ENCODE measurements around the gene HS2ST1. TPM values are rescaled to one million over a fixed set of nuclear protein-coding genes. Genes with fewer than 3 reads are reported as not detected.

The HS2ST1 gene
- total and polyA plus RNA-seq, 2 donors (not counting 3 experiments of a cell fraction or from before 2014, with no cell fraction given) = 5.5 to 31.2 TPM

DNA sequence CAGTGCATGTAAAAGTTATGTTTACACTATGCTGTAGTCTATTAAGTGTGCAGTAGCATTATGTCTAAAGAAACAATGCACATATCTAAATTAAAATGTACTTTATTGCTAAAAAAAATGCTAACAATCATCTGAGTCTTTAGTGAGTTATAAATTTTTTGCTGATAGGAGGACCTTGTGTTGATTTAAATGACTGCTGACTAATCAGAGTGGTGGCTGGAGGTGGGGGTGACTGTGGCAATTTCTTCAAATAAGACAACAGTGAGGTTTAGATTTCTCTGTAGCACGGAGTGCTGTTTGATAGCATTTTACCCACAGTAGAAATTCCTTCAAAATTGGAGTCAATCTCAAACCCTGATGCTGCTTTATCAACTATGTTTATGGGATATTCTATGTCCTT lies 37.0 kb downstream of the HS2ST1 start:
- Histone ChIP-seq H3K27me3 (ENCODE audit: control insufficient read depth in 2 of 2, insufficient read depth in 2 of 2, low read length in 2 of 2) (no peaks in the 10 kb centered on the region), H3K4me2 (ENCODE audit: insufficient read depth, low read length) (no peak overlapping the region), H3K79me2 (ENCODE audit: control insufficient read depth, insufficient read depth, low read length) (peaks cover 2% of the 10 kb centered on the region), H3K4me1 (ENCODE audit: control insufficient read depth, extremely low read depth, insufficient read depth, low read length) (no peaks in the 10 kb centered on the region), H2AFZ (ENCODE audit: low read depth, low read length) (no peak overlapping the region), H4K20me1 (replicated peaks; ENCODE audit: control insufficient read depth, extremely low read depth, insufficient read depth, low read length) (peaks cover 2% of the 10 kb centered on the region), H3K9ac (replicated peaks; ENCODE audit: extremely low read depth, insufficient read depth, low read length) (no peak overlapping the region), H3K36me3 (ENCODE audit: control insufficient read depth in 2 of 2, extremely low read depth in 1 of 2, insufficient read depth in 2 of 2, low read length in 2 of 2) (no peaks in the 10 kb centered on the region), H3K9me3 (replicated peaks; ENCODE audit: control insufficient read depth, insufficient read depth, low read length) (no peaks in the 10 kb centered on the region), H3K9me1 (replicated peaks; ENCODE audit: control insufficient read depth, extremely low read depth, insufficient read depth, low read length) (no peaks in the 10 kb centered on the region), H3K4me3 (replicated peaks in 1 of 3; ENCODE audit: insufficient read depth in 1 of 3, low read depth in 1 of 3, low read length in 3 of 3) (no peak overlapping the region), H3K27ac (ENCODE audit: insufficient read depth, low read depth, low read length) (no peak overlapping the region)
- ChIA-PET POLR2A (no interaction called here), CTCF (no interaction called here)
- intact Hi-C loops (cut with micrococcal nuclease) (no loop called here), dilution Hi-C loops (cut with MboI; ENCODE audit: extremely low pct_ligation_motif_present, low sequenced_read_pairs) (no loop called here)
- BruUV-seq (replicated peaks) = no TSS peak
- FAIRE-seq (no peak), DNase-seq (ENCODE audit: low read depth, low spot score) (no peak)
- TF ChIP-seq MYC (IDR thresholded peaks at IDR 0.05; ENCODE audit: low read depth, low read length) (no peak), EZH2 (IDR thresholded peaks at IDR 0.05; ENCODE audit: borderline replicate concordance, low read depth, low read length, severe bottlenecking) (no peak), POLR2AphosphoS5 (IDR thresholded peaks at IDR 0.05; ENCODE audit: insufficient read depth, low read depth, low read length) (no peak), JUN (IDR thresholded peaks at IDR 0.05; ENCODE audit: borderline replicate concordance, insufficient read depth, insufficient read length, low read depth) (no peak), POLR2A (IDR thresholded peaks at IDR 0.05; ENCODE audit: low read depth, low read length) (no peak), GATA2 (IDR thresholded peaks at IDR 0.05; ENCODE audit: insufficient read depth, insufficient read length, low read depth, low read length) (no peak), FOS (IDR thresholded peaks at IDR 0.05; ENCODE audit: borderline replicate concordance, insufficient read depth, low read length) (no peak)
- TF ChIP-seq, protein P1, sequence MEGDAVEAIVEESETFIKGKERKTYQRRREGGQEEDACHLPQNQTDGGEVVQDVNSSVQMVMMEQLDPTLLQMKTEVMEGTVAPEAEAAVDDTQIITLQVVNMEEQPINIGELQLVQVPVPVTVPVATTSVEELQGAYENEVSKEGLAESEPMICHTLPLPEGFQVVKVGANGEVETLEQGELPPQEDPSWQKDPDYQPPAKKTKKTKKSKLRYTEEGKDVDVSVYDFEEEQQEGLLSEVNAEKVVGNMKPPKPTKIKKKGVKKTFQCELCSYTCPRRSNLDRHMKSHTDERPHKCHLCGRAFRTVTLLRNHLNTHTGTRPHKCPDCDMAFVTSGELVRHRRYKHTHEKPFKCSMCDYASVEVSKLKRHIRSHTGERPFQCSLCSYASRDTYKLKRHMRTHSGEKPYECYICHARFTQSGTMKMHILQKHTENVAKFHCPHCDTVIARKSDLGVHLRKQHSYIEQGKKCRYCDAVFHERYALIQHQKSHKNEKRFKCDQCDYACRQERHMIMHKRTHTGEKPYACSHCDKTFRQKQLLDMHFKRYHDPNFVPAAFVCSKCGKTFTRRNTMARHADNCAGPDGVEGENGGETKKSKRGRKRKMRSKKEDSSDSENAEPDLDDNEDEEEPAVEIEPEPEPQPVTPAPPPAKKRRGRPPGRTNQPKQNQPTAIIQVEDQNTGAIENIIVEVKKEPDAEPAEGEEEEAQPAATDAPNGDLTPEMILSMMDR (IDR thresholded peaks at IDR 0.05; ENCODE audit: extremely low read depth in 1 of 2, insufficient read depth in 1 of 2, low read depth in 1 of 2, low read length in 2 of 2) = no peak
- TF ChIP-seq, protein P2, sequence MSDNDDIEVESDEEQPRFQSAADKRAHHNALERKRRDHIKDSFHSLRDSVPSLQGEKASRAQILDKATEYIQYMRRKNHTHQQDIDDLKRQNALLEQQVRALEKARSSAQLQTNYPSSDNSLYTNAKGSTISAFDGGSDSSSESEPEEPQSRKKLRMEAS (IDR thresholded peaks at IDR 0.05; ENCODE audit: insufficient read depth, insufficient read length) = no peak
